Measurements from ENCODE around the gene RALGPS1. TPM values are rescaled to one million over a fixed set of nuclear protein-coding genes. Genes with fewer than 3 reads are reported as not detected.

The RALGPS1 gene
- total and polyA plus RNA-seq, 2 of the 13 experiments (the other 11 are each of a cell fraction or from before 2014, with no cell fraction given) = 3.7 to 6.5 TPM

- TF ChIP-seq GATA4 (IDR thresholded peaks at IDR 0.05; ENCODE audit: borderline replicate concordance, low read depth) (no peak), ZNF407 (CRISPR knock-in tag; IDR thresholded peaks at IDR 0.05; ENCODE audit: not compliant biosample characterization) (no peak), NCOR1 (IDR thresholded peaks at IDR 0.05; ENCODE audit: borderline replicate concordance, low read length) (no peak), ZNF326 (CRISPR knock-in tag; IDR thresholded peaks at IDR 0.05; ENCODE audit: borderline replicate concordance) (no peak), PHF5A (CRISPR knock-in tag; IDR thresholded peaks at IDR 0.05; ENCODE audit: low read depth, unreplicated experiment) (no peak), SOX6 (IDR thresholded peaks at IDR 0.05) (no peak), SOX6 (CRISPR knock-in tag; IDR thresholded peaks at IDR 0.05) (no peak), ZSCAN22 (CRISPR knock-in tag; IDR thresholded peaks at IDR 0.05) (no peak), ZNF691 (CRISPR knock-in tag; IDR thresholded peaks at IDR 0.05; ENCODE audit: borderline replicate concordance, low read depth) (no peak)
Observed at GRCh38 chr9:127087411-127087810, 172.8 kb downstream of the RALGPS1 start (continued).

Measured in HepG2 (cell line).